Endometrial microvascular endothelial cells (primary cell): Measurements from ENCODE around the gene WWC1. TPM values are rescaled to one million over a fixed set of nuclear protein-coding genes. Genes with fewer than 3 reads are reported as not detected.

ENCODE experiments used
- in situ Hi-C: cut with HindIII; loops from 2 replicates; pipeline ENCODE4 v1.10.0; 2017; ENCODE audit warnings: low sequenced_read_pairs, low pct_unique_long_range_greater_than_20kb; ENCODE audit errors: inconsistent ontology term
- total RNA-seq: library from RNA; depleted of rRNA; stranded (reverse); fragments of >200 nt; gene quantifications from one replicate; pipeline ENCODE4 v1.2.3, GENCODE V29; 2015; ENCODE audit errors: inconsistent ontology term

The WWC1 gene
- total RNA-seq: not detected

DNA sequence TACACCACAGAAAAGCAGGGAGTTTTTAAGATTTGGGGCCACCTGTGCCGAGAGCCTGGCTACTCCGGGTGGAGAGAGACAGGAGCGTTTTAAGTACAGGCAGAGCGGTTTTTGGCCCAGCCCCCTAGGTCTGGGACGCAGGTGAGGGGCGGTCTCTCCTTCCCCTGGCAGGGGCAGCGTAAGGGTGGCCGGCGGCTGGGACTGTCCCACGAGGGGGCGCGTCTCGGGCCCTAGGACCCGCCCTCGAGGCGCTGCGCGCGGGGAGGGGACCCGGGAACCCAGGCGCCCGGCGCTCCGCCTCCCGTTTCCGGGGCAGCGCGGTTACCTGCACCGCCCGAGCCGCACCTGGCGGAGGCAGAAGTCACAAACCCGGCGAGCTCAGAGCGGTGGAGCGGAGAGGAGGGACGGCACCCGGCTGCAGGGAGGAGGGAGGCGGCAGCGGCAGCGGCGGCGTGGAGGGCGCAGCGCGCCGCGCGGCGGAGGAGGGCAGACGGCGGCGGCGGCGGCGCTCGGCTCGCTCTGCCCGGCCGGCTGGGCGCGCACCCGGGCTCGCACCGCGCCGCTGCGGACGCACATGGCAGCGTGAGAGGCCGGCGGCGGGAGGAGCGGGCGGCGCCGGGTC, at the start of gene WWC1:
TSS of gene WWC1 (plus strand) at position 304 of the 622 bp plus-strand sequence. CDS start 508 bp downstream, outside the sequence.
- in situ Hi-C loops: no loop called here

DNA sequence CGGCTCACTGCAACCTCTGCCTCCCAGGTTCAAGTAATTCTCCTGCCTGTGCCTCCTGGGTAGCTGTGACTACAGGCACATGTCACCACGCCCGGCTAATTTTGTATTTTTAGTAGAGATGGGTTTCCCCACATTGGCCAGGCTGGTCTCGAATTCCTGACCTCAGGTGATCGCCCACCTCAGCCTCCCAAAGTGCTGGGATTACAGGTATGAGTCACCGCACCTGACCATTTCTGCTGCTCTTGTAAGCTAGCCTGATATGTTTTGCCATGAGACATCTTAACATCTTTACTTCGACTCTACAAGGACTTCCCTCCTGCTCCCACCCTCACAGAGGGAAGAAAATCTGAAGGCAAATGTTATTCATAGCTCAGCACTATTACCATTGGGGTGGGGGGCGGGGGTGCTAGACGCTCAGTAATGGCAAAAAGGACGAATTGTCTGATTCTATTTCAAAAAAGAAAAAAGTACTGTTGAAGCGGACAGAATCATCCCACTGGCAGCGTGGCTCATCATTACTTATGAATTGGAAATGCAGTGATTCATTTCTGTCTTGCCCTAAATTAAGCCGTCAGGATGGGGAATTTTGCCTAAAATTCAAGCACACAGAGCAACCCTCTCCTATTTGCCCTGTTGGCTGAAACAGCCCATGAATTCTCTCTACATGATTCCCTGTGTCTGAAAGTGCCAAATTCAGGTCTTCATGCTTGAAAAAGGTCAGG, 46.4 kb upstream of the WWC1 start:
- in situ Hi-C loops: no loop called here

- in situ Hi-C loops: no loop called here
Observed at GRCh38 chr5:168249923-168250322, 41.5 kb upstream of the WWC1 start.

- in situ Hi-C loops: no loop called here
Observed at GRCh38 chr5:168251259-168251658, 40.2 kb upstream of the WWC1 start.

DNA sequence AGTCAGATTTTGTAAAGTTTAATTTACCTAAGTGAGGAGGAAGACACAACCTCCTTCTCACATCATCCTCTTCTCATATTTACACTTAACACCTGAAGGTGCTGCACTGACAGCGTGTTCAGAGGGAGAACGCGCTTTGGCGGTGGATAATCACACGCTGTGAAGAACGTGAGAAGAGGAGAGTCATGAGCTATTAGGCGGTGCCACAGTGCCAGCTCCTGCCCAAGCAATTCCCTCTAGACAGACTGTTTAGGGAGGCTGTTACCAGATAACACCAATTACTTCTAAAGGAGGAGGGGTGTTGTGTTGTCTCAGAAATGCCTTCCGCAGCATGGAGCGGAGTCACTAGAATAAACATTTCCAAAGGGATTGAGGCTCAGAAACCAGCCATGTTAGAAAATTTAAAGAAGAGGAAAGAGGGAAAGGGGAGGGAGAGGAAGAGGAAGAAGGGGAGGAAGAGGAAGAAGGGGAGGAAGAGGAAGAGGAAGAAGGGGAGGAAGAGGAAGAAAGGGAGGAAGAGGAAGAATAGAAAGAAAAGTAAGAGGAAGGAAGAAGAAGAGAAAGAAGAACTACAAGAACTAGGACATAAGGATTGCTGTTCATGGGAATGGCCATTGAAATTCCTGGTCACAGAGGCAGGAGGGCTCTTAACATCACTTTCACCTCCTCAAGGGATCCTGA, 37.3 kb upstream of the WWC1 start:
- in situ Hi-C loops: no loop called here

DNA sequence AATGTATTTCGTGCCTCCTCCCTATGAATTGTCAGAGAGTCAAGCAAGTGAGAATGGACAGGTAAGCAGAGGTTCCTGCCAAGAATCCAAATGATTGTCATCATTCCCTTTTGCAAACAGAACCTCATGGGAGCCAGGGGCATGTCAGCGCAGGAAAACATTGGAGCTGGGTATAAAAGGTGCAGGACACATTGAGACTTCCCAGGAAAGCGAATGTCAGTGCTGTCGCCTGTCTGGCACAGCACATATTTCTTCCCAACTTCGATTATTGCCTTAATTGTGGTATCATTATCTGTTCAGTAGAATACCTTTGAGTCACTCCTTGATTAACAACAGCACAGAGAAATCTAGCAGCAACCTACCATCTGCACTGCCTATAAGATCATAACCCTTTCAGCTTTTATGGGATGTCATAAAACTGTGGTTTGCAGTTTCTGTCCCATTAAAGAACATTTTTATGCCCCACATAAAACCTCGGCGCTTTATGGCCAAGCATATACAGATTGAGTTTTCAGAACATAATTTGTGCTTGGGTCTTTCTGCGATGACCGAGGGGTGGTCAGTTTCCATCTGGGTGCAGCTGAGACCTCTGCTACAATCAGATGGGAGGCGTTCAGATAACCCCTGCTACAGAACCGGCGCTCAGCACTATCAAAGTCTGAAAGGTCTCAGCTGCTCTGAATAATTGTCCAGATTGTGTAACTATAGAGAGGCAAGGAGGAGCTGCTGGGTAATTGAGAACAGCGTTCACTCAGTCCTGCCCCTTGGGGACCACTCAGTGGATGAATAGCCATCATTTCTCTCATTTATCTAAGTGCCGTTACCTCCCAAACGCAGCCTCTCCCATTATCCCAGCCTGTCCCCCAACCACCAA, 30.9 kb upstream of the WWC1 start:
- in situ Hi-C loops: no loop called here

DNA sequence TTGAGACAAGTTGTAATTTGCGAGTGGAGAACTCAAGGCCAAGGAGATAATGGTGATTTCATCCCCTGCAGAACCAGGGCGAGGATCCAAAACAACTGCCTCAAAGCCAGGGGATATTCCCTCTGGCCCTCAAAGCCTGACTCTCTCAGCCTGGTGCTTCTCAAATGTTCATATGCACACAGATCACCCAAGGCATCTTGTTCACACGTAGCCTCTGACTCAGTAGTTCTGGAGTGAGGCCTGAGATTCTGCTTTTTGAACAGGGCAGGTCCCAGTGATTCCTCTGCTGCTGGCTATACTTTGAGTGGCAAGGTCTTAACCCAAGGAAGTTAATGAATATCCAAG, 30.2 kb upstream of the WWC1 start:
- in situ Hi-C loops: no loop called here

DNA sequence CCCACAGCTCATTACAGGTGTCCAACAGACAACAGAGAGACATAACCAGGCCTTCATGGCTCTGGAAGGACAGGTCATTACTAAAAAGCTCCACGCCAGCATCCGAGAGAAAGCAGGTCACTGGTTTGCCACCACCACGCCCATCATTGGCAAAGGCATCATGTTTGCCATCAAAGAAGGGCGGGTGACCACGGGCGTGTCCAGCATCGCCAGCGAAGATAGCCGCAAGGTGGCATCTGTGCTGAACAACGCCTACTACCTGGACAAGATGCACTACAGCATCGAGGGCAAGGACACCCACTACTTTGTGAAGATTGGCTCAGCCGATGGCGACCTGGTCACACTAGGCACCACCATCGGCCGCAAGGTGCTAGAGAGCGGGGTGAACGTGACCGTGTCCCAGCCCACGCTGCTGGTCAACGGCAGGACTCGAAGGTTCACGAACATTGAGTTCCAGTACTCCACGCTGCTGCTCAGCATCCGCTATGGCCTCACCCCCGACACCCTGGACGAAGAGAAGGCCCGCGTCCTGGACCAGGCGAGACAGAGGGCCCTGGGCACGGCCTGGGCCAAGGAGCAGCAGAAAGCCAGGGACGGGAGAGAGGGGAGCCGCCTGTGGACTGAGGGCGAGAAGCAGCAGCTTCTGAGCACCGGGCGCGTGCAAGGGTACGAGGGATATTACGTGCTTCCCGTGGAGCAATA, 29.3 kb upstream of the WWC1 start:
- in situ Hi-C loops: no loop called here

- in situ Hi-C loops: no loop called here
Observed at GRCh38 chr5:168263121-168263520, 28.3 kb upstream of the WWC1 start.

GRCh38 chr5:168266016-168266415, 25.4 kb upstream of the WWC1 start:
- in situ Hi-C loops: no loop called here

DNA sequence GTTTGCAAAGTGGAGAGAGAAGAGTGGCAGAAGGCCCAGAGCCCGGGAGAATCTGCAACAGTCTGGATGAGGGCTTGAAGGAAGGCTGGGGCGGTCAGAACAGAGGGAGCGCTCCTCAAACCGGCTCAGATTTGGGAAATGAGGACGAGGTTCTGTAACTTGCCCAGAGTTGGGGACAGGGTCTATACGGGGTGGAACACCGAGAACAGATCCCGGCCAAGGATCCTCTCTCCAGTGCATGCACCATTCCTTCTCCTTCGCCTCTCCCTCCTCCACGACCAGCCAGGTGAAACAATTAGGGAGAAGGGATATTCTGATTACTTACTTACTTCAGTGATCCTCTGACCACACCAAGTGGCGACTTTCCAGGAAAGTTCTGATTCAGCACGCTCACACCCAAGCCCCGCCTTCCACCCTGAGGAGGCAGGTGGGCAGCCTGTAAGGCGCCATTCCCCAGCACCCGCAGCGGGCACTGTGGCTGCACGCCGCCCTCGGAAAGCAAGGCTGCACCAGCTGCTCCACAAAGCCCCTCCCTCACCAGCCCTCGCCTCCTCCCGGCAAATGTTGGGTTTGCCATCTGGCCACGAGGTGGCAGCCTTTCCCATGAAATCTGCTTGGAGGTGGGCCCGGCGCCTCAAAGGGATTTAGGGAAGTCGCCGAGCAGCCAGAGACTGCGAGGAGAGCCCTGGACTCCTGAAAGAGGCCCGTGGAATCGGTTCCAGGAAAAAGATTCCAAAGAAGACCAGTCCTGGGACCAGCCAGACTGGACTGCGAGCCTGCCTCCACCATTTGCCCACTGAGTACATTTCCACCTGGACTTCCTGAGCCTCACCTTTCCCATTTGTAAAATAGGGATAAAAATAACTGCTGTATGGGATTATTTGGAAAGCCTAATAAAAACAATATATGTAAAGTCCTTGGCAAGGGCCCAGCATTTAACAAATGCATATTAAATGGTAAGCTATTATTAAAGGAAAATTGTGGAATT, 22.2 kb upstream of the WWC1 start:
- in situ Hi-C loops: no loop called here

DNA sequence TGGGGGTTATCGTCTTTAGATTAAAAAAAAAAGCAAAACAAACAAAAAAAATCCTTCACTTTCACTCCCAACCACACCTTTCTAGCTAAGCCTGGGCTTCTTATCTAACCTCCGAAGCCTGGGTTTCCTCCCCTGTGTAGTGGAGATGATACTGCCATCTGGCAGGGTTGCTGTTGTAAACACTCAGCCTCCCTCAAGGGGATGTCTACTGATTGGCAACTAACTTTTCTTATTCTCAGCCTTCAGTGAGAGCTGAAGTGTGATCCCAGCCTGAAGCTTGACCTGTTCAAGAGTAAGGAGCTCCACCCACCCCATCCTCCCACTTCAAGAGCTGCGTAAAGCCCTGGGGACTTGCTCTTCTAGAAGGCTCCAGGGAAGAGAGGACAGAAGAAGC, 21.5 kb upstream of the WWC1 start:
- in situ Hi-C loops: no loop called here

GRCh38 chr5:168270476-168270875, 21.0 kb upstream of the WWC1 start:
- in situ Hi-C loops: no loop called here

DNA sequence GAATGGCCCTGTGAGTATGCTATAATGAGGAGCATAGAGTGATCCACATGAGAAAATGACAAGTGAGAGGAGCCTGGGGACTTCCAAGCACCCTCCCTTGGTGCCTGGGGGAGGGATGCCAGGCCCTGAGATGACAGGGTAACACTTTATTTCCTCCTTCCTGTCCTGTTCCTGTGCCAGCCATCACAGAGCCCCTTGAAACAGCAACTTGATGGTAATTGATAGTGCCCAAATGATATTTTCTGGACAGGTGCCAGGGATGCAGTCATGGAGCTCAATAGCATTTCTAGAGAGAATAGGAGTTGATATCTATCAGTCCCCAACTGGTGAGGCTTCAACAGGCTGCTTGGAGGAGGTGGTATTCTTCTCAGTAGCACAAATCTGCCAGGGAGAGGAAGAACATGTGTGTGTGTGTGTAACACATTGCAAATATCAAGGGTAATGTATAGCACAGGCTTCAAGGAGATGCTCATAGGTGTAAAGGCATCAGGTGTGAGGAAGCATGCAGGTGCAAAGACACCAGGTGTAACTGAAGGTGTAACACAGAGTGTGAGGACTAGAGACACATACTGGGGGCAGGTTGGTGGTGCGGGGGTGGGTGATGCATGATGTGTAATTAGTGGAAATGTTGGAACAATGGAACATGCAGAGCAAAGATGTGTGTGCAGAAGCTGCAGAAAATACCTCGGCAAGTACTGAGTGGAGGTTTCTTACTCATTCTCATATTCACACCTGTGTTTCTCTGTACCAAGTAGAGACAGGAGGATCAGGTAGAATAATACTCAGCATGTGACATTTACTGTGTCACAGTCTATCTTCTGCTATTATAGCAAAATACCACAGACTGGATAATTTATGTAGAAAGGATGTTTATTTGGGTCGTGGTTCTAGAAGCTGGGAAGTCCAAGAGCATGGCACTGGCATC, 18.1 kb upstream of the WWC1 start:
- in situ Hi-C loops: no loop called here

- in situ Hi-C loops: no loop called here
Observed at GRCh38 chr5:168274406-168274805, 17.0 kb upstream of the WWC1 start.

- in situ Hi-C loops: no loop called here
Observed at GRCh38 chr5:168275940-168276339, 15.5 kb upstream of the WWC1 start.

- in situ Hi-C loops: no loop called here
Observed at GRCh38 chr5:168282120-168282519, 9.3 kb upstream of the WWC1 start.
